GM19351 (cell line): ENCODE measurements around the gene SMPDL3A.
A peak's percentile ranks its signal among the peaks of the same experiment; 100 is the strongest.

ENCODE experiments used
- ATAC-seq: cut with Tn5 transposase; IDR thresholded peaks from one replicate; pipeline ENCODE4 v1.9.1; 2021; ENCODE audit warnings: mild to moderate bottlenecking, moderate library complexity; ENCODE audit not compliant: unreplicated experiment

The SMPDL3A gene

GRCh38 chr6:122853259-122853995 is 64.4 kb downstream of the SMPDL3A start:
- peak; percentile 96 for ATAC-seq
